H1 (cell line): ENCODE results near the gene ALG6. TPM values are rescaled to one million over a fixed set of nuclear protein-coding genes. Genes with fewer than 3 reads are reported as not detected.

Experiments used
- CBX5 ChIP-seq: fragments of 300-800, 300-1000 bp; sonication (generic); IDR thresholded peaks from 2 replicates; pipeline ENCODE4 v1.7.1; 2016; ENCODE audit warnings: antibody characterized with exemption, low read length, low read depth
- CHD2 ChIP-seq: IDR thresholded peaks from 2 replicates; pipeline ENCODE4 v1.6.1; 2012; ENCODE audit warnings: low read length, improper control_type of control experiment
- MAFK ChIP-seq: IDR thresholded peaks from 2 replicates; pipeline ENCODE4 v1.6.1; 2012; ENCODE audit warnings: low read depth, mild to moderate bottlenecking, improper control_type of control experiment, low read length
- SP1 ChIP-seq: IDR thresholded peaks from 2 replicates; pipeline ENCODE4 v1.6.1; 2011; ENCODE audit warnings: low read depth, low read length
- TBP ChIP-seq: IDR thresholded peaks from 2 replicates; pipeline ENCODE4 v1.6.1; 2011; ENCODE audit warnings: low read depth, low read length, improper control_type of control experiment
- polyA plus RNA-seq, 7 experiments: library from polyadenylated mRNA; depleted of rRNA in 3 of 7; stranded (reverse) in 5 of 7; unstranded in 2 of 7; fragments of >200 nt in 5 of 7; fragments of 200-250 nt in 2 of 7; gene quantifications; 1 replicate in 5 of 7; 2 replicates in 1 of 7; 4 replicates in 1 of 7; pipeline versions ENCODE4 v1.2.1 to v1.2.3, GENCODE V29; 2011 to 2013; ENCODE audit warnings: missing spikeins in 2 of 7, mixed read lengths in 2 of 7
- total RNA-seq: library from RNA; stranded (reverse); fragmentation: NEBNext Ultra II Directional; extraction: Animal tissue kit (Norgen Biotek cat#: 25700); gene quantifications from 2 replicates; pipeline ENCODE4 v1.2.1, GENCODE V29; 2021
- TF ChIP-seq, protein P1 (sequence below): IDR thresholded peaks from 2 replicates; pipeline ENCODE4 v1.6.1; 2012; ENCODE audit warnings: low read length, inconsistent platforms

The ALG6 gene
- total and polyA plus RNA-seq, 2 of the 8 experiments (the other 6 are each of a cell fraction or from before 2014, with no cell fraction given): 17.8 to 26.8 TPM

DNA sequence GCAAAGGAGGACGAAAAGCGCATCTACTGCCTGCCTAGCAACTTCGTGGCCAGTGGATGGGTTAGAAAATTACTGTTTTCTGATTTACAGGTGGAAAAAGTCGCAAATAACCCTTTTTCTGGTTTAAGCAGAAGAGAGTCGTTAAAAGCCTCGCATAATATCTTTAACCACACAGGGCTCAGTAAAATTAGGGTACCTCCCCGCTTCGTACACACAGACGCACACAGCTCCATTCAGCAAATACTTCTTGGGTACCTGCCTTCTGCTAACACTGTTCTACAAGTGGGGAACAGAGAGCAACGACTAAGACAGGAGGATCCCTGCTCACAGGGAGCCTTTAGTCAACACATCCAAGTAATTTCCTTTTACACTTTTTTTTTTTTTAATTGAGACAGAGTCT, 704 bp downstream of the ALG6 start (continued):
- no peak for TF ChIP-seq MAFK
- TF ChIP-seq CBX5: no peak
- TF ChIP-seq, protein P1, sequence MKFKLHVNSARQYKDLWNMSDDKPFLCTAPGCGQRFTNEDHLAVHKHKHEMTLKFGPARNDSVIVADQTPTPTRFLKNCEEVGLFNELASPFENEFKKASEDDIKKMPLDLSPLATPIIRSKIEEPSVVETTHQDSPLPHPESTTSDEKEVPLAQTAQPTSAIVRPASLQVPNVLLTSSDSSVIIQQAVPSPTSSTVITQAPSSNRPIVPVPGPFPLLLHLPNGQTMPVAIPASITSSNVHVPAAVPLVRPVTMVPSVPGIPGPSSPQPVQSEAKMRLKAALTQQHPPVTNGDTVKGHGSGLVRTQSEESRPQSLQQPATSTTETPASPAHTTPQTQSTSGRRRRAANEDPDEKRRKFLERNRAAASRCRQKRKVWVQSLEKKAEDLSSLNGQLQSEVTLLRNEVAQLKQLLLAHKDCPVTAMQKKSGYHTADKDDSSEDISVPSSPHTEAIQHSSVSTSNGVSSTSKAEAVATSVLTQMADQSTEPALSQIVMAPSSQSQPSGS: no peak
- no peak for TF ChIP-seq CHD2
- no peak for TF ChIP-seq TBP
- no peak for TF ChIP-seq SP1
